GM21423 (cell line): Measurements from ENCODE around the gene PPP6R2.
"Not testable (repeated sequence)": the region's sequence is repeated elsewhere in the genome, so short reads cannot be mapped to it uniquely, and the experiment has no call there.

Experiments used
- ATAC-seq: cut with Tn5 transposase; IDR thresholded peaks from one replicate; pipeline ENCODE4 v1.9.1; 2021; ENCODE audit warnings: mild to moderate bottlenecking, moderate library complexity; ENCODE audit not compliant: unreplicated experiment

Gene PPP6R2

DNA sequence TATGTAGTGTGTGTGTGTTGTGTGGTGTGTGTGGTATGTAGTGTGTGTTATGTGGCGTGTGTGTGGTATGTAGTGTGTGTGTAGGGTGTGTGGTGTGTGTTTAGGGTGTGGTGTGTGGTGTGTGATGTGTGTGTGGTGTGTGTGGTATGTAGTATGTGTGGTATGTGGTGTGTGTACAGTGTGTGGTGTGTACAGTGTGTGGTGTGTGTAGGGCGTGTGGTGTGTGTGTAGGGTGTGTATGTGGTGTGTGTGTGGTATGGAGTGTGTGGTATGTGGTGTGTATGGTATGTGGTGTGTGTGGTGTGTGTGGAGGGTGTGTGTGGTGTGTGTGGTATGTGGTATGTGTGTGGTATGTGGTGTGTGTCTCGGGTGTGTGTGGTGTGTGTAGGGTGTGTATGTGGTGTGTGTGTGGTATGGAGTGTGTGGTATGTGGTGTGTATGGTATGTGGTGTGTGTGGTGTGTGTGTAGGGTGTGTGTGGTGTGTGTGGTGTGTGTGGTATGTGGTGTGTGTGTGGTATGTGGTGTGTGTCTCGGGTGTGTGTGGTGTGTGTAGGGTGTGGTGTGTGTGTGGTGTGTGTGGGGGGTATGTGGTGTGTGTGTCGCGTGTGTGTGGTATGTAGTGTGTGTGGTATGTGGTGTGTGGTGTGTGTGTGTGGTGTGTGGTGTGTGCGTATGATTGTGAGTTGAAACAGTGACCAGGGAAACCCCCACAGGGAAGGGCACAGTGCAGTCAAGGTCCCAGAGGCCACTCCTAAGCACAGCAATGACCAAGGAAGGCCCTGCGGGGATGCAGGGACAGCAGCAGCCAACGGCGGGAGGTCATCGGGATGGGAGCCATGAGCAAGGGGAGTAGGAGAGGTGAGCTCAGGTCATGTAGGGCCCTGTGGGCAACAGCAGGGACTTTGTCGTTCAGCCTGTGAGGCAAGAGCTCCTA is 2.9 kb upstream of the PPP6R2 start:
- ATAC-seq, result no peak

DNA sequence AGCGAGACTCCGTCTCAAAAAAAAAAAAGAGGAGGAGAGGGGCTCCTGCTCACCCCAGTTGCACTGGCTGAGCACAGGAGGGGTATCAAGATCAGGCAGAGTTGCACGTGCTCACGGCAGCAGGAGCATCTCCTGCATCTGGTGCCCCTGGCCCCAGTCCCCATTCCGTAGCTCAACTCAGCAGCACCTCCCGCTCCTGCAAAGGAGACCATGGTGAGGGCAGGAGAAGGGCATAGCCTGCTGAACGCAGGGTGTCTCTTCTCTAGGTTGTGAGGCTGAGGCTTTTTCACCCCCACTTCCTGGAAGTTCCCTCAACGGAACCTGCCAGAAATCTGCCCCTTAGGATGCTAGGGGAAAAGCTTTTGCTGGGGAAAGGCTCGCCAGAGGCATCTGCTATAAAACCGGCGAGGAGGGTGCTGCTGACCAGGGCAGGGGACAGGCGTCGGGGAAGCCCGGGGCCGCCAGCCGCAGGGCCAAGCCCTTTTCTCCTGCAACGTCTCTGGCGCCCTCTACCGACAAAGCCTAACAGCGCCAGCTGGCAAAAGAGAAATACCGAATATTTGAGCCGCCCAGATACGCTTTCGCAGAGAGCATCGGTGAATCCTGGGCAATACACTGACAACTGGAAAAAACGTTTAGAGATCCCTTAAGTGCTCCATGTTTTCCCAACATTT is 1.0 kb upstream of the PPP6R2 start:
- ATAC-seq, result peak; percentile 50

DNA sequence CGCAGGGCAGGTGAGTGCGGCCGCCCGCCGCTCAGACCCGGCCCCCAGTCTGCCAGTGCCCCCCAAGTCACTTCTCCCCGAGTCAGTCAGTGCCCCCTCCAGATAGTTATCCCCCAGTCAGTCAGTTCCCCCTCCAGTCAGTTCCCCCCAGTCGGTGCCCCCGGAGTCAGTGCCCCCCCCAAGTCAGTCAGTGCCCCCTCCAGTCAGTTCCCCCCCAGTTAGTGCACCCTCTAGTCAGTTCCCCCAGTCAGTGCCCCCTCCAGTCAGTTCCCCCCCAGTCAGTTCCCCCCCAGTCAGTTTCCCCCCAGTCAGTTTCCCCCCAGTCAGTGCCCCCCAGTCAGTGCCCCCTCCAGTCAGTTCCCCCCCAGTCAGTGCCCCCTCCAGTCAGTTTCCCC is 411 bp downstream of the PPP6R2 start:
- ATAC-seq, result no peak

DNA sequence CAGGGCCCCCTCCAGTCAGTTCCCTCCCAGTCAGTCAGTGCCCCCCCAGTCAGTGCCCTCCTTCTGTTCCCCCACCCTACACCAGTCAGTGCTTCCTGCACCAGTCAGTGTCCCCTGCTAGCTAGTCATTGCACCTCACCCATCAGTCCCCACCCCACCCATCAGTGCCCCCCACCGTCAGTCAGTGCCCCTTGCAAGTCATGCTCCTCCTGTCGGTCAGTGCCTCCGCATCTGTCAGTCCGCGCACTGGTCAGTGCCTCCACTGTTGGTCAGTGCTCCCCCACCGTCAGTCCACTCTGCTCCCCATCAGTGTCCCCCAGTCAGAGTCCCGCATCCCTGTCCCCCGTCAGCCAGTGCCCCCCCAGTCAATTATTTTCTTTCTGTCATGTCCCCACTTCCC is 3.3 kb downstream of the PPP6R2 start:
- ATAC-seq, result no peak

DNA sequence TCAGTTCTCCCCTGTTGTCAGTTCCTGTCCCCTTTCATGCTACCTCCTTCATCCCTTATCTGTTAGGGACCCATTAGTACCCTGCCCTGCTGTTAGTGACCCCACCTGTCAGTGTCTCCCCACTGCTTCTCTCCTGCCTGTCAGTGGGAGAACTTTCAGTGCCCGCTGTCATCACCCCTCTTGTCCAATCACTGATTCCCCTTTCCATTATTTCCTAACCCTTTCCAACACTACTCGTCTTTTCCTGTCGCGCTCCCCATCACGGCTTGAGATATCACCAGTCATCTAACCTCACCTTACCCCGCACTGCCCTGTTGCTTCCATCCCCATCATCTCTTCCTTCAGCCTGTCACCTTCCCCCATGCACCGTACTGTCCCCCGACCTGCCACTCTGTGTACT is 4.0 kb downstream of the PPP6R2 start:
- no peak for ATAC-seq

DNA sequence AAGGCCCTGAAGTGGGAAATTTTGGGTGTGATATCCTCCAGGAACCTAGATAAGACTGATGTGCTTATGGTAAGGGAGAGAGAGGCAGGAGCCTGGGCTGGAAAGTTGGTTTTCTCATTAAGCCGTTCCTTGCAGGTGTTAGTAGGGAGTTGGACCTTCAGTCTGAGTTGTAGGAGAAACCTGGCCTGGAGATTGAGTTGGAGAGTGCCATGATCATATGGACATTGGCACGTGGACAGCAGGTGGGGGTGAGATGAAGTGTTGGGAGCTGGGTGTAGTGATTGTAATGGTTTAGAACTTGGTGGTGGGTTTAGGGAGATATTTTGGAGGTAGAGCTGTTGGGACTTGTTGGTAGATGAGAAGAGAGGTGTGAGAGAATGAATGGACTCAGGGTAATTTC is 4.9 kb downstream of the PPP6R2 start:
- ATAC-seq, result no peak

DNA sequence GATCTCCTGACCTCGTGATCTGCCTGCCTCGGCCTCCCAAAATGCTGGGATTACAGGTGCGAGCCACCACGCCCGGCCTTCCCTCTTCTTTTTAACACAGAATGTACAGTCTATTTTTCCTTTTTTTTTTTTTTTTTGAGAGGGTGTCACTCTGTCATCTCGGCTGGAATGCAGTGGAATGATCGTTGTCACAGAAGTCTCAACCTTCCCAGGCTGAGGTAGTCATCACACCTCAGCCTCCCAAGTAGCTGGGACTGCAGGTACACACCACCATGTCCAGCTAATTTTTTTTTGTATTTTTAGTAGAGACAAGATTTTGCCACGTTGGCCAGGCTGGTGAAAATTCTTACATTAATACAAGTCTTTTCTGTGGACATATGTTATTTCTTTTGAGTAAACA is 13.1 kb downstream of the PPP6R2 start:
- ATAC-seq, result no peak

DNA sequence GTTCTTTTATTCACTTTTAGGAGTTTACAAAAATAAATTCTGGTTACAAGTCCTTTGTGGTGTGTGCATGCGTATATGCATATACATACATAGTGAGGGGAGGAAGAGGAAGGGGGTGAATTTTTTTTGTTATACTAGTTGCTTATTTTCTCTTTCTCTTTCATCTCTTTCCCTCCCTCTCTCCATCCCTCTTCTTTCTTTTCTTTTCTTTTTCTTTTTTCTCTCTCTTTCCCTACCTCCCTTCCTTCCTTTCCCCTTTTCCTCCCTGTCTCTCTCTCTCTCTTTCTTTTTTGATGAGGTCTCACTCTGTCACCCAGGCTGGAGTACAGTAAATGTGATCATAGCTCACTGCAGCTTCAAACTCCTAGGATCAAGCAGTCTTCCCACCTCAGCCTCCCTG is 14.1 kb downstream of the PPP6R2 start:
- ATAC-seq, result no peak

DNA sequence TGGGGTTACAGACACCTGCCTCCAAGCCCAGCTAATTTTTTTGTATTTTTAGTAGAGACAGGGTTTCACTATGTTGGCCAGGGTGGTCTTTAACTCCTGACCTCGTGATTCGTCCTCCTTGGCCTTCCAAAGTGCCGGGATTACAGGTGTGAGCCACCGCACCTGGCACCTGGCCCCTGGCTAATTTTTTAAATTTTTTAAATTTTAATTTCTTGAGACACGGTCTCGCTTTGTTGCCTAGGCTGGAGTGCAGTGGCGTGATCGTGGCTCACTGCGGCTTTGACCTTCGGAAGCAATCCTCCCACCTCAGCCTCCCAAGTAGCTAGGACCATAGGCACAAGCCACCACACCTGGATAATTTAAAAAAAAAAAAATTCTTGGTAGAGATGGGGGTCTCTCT is 14.6 kb downstream of the PPP6R2 start:
- ATAC-seq, result no peak

DNA sequence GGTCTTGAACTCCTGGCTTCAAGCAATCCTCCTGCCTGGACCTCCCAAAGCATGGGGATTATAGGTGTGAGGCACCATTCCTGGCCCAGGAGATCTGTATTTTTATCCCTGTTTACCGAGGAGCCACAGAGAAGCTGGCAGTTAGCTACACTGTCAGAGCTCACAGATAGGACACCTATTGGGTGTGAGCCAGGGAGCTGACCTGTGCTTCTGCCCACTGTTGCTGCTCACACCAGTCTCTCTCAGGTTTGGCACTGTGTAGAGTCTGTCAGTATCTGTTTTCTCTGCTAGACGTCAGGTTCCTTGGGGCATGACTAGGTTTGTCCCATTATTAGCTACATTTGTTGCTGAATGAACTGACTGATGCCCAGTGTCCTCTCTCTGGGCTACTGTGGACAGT is 17.5 kb downstream of the PPP6R2 start:
- ATAC-seq, result no peak

DNA sequence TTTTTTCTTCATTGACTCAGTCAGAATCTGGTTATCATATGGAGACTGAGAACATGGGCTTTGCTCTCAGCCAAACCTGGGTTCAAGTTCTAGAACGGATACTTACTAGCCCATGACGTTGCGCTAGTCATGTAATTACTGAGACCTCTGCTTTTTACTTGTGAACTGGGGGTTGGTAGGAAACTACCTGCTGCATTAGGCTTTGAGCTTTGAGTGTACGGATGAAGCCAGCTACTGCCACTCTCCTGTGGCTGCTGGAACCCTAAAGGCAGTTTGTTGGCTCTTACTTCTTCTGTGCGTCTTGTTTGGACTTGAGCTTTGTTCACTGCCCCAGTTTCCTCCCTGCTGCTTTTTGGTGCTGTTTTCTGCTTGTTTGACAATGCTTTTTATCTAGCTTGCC is 18.1 kb downstream of the PPP6R2 start:
- ATAC-seq, result no peak

DNA sequence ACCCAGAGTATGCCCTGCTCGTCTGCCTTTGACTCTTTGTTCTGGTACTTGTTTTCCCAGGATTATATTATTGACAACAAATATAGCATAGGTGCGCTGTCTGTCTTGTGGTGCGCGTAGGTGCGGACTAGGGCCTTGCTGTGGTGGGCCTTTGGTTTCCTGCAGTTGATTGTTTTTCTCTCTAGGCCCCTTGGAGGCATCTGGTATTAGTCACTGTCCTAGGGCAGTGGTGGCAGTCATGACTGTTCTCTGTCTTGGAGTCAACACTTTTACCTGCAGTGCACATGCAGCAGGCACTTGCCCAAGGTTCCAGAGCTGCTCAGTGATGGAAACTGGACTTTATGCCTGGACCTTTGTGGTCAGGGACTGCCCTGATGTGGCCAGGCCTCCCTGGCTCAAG is 18.6 kb downstream of the PPP6R2 start:
- ATAC-seq, result no peak

DNA sequence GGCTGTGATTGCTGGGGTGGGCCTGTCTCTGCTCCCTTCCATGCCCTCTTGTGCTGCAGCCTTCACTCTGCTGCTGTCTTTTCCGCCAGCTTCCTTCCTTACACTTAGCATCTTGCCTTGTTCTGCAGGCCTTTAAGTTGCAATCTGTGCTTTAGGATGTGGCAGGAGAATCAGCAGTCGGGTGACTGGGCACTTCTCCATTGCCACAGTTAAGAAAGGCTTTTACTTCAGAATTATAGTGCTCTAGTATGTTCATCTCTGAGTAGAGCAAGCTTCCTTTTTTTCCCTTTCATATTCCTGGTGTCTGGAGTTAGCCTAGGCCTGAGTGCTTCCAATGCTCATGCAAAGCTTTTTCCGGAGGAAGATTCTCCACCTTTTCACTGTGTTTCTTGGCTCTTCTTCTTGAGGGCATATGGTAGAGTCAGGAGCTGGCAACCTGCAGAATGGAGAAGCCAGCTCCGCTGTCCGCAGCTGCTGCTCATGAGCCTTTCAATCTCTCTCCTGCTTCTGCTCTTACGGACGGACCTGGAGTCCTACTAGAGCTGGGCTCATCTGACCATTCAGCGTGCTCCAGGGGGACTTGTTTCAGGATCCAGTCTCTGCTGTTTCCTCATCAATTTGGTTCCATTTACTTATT is 20.2 kb downstream of the PPP6R2 start:
- ATAC-seq, result no peak

DNA sequence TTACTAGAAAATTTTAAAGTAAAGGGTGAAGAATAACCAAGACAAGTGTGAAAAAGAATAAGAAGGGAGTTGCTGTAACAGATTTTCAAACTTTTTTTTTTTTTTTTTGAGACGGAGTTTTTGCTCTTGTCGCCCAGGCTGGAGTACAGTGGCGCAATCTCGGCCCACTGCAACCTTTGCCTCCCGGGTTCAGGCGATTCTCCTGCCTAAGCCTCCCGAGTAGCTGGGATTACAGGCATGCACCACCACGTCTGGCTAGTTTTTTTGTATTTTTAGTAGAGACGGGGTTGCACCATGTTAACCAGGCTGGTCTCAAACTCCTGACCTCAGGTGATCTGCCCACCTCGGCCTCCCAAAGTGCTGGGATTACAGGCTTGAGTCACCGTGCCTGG is 20.7 kb downstream of the PPP6R2 start:
- ATAC-seq, result not testable (repeated sequence)

DNA sequence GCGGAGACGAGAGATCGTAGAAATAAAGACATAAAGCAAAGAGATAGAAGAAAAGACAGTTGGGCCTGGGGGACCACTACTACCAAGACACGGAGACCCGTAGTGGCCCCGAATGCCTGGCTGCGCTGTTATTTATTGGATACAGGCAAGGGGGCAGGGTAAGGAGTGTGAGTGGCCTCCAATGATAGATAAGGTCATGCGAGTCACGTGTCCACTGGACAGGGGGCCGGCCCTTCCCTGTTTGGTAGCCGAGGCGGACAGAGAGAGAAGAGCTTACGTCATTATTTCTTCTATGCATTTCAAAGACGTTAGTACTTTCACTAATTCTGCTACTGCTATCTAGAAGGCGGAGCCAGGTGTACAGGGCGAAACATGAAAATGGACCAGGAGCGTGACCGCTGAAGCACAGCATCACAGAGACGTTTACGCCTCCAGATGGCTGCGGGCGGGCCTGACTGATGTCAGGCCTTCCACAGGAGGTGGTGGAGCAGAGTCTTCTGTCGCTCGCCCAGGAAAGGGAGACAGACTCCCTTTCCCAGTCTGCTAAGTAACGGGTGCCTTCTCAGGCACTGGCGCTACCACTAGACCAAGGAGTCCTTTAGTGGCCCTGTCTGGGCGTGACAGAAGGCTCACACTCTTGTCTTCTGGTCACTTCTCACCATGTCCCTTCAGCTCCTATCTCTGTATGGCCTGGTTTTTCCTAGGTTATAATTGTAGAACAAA is 24.8 kb downstream of the PPP6R2 start:
- ATAC-seq, result no peak

DNA sequence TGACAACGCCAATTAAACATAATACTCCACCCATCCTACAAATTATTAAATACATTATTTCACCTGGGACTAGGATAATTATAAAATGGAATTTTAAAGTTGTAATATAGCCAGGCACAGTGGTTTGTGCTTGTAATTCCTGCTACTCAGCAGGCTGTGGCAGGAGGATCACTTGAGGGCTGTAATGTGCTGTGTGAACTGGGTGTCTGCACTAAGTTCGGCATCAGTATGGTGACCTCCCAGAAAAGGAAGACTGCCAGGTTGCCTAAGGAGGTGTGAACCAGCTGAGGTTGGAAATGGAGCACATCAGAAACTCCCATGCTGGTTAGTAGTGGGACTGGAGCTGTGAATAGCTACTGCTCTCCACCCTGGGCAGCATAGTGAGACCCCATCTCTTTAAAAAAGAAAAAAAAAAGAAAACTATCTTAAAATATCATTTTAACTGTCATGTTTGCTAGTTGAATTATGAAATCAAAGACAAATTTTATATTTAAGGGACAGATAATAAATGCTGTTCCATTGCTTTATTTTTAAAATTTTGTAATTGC is 28.0 kb downstream of the PPP6R2 start:
- ATAC-seq, result no peak

DNA sequence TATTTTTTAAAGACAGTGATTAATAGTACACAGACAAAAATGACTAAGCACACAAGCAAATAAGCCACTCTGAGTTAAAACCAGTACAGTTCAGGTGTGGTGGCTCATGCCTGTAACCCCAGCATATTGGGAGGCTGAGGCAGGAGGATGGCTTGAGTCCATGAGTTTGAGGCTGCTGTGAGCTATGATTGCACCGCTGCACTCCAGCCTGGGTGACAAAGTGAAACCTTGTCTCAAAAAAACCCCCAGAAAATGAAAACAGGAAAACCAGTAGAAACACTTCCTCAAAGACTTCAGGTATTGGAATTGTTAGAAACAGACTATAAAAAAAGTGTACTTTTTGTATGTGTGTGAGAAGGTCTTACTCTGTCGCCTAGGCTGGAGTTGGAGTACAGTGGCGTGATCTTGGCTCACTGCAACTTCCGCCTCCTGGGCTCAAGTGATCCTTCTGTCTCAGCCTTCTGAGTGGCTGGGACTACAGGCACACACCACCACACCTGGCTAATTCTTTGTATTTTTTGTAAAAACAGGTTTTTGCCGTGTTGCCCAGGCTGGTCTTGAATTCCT is 33.0 kb downstream of the PPP6R2 start:
- ATAC-seq, result no peak

DNA sequence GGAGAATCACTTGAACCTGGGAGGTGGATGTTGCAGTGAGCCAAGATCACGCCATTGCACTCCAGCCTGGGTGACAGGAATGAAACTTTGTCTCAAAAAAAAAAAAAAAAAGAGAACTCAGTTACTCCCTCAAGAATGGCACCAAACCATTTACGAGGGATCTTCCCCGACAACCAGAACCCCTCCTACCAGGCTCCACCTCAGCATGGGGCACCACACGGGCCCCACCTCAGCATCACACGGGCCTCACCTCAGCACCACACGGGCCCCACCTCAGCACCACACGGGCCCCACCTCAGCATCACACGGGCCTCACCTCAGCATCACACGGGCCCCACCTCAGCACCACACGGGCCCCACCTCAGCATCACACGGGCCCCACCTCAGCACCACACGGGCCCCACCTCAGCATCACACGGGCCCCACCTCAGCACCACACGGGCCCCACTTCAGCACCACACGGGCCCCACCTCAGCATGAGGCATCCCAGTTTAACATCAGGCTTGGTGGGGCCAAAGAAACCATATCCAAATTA is 38.0 kb downstream of the PPP6R2 start:
- not testable (repeated sequence) for ATAC-seq

DNA sequence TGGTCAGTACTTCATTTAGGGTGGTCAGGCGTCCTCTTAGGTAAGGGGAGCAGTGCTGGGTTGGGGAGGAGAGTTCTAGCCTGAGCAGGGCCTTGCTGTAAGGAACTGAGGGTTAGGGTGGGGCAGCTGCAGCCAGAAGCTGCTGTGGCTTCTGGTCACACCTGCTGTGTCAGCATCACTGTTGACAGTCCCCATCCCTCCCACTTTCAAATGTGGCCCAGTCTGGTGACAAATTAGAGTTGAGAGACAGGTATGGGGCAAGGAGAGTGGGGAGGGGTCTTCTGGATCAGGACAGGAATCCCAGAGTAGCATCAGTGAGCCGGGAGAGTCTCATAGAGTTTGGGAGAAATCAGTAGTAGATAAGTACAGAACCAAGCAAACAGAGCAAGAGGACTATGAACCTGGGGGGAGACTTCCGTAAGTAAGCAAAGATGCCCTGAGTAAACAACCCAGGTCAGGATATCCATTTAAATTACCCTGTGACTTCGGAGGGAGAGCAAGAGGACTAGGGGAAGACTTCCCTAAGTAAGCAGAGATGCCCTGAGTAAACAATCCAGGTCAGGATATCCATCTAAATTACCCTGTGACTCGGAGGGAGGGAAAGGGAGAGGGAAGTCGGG is 53.7 kb downstream of the PPP6R2 start:
- no peak for ATAC-seq
